Fibroblast of skin of back (primary cell): Measurements from ENCODE around the gene NASP. TPM values are rescaled to one million over a fixed set of nuclear protein-coding genes. Genes with fewer than 3 reads are reported as not detected.
A peak's percentile ranks its signal among the peaks of the same experiment; 100 is the strongest.

Experiments
- DNase-seq: peaks from one replicate; pipeline ENCODE4 v3.0.0-alpha.2; 2013
- polyA plus RNA-seq, 2 experiments: library from polyadenylated mRNA; unstranded; fragments of 120-200 nt; gene quantifications; one replicate each; pipeline ENCODE4 v1.2.1, GENCODE V29; 2013; ENCODE audit not compliant: insufficient read length in 2 of 2

The NASP gene, protein sequence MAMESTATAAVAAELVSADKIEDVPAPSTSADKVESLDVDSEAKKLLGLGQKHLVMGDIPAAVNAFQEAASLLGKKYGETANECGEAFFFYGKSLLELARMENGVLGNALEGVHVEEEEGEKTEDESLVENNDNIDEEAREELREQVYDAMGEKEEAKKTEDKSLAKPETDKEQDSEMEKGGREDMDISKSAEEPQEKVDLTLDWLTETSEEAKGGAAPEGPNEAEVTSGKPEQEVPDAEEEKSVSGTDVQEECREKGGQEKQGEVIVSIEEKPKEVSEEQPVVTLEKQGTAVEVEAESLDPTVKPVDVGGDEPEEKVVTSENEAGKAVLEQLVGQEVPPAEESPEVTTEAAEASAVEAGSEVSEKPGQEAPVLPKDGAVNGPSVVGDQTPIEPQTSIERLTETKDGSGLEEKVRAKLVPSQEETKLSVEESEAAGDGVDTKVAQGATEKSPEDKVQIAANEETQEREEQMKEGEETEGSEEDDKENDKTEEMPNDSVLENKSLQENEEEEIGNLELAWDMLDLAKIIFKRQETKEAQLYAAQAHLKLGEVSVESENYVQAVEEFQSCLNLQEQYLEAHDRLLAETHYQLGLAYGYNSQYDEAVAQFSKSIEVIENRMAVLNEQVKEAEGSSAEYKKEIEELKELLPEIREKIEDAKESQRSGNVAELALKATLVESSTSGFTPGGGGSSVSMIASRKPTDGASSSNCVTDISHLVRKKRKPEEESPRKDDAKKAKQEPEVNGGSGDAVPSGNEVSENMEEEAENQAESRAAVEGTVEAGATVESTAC
- 153 TPM for polyA plus RNA-seq (2013, experiment 1 of 2; ENCODE audit: insufficient read length)
- 49.3 TPM for polyA plus RNA-seq (2013, experiment 2 of 2; ENCODE audit: insufficient read length)

DNA sequence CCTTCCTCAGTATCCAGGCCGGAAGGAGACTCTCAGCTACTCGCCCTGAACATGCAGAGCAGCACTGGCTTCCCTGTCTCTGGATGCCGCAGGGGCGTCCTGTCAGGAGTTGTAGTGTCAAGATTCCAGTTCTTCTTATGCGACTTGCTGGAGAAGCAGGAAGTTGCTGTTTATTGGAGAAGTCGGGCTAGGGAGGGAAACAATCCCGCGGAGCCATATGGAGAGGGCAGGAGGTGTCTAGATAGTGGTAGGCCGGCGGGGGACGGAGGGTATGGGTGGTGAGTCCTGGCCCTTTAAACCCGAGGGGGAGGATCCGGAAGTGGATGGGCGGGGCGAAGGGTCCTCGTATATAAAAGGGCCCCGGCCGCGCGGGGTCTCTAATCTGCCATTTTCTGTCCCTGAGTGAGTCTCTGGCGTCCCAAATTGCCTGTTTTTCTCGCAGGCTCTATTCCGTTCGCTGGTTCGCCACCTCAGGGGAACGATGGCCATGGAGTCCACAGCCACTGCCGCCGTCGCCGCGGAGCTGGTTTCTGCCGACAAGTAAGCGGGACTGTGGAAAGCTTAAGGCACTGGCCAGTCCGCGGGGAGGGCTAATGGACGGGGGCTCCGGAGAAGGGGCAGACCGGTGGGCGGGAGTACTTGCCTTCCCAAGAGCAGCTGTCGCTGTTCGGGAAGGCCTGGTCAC, at the start of gene NASP:
TSS of gene NASP (plus strand) at position 376 of the 685 bp plus-strand sequence. CDS start at position 482, 106 bp downstream.
- DNase-seq, result peak; percentile 82

DNA sequence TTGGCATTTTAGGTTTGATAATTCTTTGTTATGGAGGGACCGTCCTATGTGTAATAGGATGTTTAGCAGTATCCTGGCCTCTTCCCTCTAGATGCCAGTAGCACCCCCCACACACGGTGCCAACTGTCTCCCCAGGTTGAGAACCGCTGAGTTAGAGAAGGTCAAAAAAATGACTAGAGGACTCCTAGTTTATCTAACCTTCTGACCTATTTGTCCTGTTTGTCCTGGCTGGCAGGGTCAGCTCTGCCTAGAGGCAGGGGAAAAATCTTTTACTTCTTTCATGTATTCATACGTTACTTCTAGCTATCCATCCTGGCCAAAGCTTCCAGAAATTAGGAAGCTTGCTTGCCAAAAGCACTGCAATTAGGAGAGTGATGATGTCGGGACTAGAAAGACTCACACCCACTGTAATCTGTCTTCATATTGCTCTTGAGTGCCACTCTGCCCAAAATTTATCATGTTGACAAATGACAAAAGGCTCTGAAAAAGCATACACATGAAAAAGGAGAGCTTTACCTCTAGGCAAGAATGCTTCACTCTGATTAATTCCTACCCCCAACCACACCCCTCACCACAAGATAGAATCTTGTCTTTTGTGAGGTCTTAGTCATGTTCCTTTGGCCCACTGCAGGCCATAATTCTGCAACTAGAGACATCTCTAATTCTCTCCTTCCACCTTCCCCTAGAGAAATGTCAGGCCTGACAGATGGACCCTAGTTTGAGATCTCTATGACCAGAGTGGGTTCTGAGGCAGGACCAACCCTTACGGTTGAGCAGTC, 47.7 kb upstream of the NASP start:
- no peak for DNase-seq

- DNase-seq, result no peak
Observed at GRCh38 chr1:45536886-45537285, 47.0 kb upstream of the NASP start.

DNA sequence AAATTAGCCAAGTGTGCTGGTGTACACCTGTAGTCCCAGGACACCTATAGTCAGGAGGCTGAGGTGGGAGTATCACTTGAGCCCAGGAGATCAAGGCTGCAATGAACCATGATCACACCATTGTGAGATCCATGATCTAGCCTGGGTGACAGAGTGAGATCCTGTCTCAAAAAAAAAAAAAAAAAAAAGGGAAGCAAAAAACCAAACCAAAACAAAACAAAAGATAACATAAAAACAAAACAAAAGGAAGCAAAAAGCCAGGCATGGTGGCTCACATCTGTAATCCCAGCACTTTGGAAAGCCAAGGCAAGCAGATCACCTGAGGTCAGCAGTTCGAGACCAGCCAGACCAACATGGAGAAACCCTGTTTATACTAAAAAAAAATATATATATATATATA, 42.6 kb upstream of the NASP start:
- DNase-seq, result no peak

DNA sequence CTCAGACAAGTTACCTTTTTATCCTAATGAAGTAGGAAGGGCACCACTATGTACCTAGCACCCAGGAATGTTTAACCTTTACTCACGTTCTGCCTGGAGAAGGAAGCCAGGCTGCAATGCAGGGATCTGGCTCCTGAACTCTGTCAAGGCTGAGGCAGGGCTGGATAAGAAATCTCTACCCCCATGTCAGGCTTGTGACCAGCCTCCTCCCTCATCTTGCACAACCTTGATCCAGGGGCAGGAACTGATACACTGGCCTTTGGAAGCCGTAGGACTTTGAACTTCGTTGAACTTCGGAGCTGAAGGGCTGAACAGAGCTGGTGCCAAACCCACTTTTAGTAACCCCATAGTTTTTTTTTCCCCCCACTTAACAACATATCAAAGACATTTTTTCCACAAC, 41.2 kb upstream of the NASP start:
- DNase-seq, result no peak

DNA sequence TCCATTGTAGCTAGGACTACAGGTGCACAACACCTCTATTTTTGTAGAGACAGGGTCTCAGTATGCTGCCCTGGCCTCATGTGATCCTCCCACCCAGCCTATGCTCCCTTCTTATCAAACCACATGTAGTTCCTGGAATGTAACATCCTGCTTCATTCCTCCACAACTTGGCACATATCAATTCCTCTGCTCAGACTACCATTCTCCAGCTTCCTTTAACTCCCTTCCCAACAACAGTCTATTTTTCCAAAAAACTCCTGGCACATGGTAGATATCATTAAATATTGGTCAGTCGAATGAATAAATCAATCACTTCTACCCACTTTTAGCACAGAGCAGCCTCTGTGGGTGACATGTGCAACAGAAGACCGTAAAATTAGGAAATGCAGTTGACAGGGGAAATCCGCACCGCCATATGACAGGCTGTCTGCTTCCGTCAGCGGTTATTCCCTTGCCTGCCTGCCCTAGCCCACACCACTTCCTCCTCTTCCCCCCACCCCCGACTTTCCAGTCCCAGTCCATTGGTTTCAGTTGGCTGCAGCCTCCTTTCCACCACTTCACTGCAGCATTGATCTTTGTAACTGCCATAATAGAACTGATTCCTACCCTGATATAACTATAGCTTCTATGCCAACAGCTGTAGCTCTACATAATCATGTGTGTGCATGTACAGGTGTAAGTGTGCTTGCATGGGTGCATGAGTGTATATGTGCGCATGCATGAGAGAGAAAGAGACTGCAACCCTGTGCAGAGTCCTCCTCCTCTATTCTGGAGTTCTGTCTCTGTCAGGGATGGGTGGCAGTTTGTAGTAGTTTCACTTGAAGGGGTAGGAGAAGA, 40.0 kb upstream of the NASP start:
- DNase-seq, result no peak

DNA sequence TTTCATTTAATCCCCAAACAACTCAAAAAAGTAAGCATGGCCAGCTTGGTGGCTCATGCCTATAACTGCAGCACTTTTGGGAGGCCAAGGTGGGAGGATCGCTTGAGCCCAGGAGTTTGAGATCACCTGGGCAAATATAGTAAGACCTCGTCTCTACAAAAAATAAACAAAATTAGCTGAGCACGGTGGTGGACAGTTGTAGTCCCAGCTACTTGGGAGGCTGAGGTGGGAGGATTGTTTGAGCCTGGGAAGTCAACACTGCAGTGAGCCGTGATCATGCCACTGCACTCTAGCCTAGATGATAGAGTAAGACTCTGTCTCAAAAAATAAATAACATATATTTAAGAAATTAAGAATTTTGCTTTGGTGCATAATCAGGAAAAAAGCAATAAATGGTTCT, 39.3 kb upstream of the NASP start:
- no peak for DNase-seq

- no peak for DNase-seq
Observed at GRCh38 chr1:45545019-45545493, 38.8 kb upstream of the NASP start.

GRCh38 chr1:45545553-45546310, 38.1 kb upstream of the NASP start:
- no peak for DNase-seq

GRCh38 chr1:45550401-45551351, 33.2 kb upstream of the NASP start, which contains the start of gene AKR1A1:
AKR1A1 (plus strand) TSS chr1:45550826; CDS start chr1:45561795, 10,969 bp downstream.
- DNase-seq, result peak; percentile 85

DNA sequence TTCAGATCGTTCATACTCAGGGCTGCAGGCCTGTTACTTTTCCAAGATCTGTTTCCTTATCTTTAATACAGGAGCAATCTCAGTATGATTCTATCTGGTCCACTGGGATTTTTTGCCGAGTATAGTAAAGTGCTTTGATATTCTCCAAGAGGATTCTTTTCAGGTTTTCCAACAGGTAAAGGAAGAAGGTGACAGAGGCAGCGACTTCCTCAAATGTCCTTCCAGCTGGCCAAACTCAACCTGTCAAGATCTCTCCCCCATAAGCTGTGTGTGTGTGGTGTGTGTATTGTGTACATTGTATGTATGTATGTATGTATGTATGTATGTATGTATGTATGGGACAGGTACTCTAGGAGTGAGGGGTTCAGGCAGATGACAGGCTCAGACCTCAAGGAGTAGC, 32.2 kb upstream of the NASP start:
- no peak for DNase-seq

DNA sequence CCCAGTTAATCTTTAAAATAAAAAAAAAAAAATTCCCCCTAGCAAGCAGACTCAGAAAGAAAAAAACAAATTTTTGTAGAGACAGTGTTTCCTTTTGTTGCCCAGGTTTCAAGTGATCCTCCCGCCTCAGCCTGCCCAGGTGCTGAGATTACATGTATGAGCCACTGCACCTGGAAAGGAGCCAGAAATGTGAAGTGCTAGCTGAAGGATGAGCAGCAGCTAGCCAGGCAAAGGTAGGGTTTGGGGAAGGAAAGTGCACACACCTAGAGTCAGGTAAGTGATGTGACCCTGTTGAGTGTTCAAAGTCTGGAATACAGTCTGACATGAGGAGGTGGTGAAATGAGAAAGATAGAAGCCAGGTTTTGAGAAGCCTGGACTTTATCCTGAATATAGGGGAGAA, 31.5 kb upstream of the NASP start:
- DNase-seq, result no peak

DNA sequence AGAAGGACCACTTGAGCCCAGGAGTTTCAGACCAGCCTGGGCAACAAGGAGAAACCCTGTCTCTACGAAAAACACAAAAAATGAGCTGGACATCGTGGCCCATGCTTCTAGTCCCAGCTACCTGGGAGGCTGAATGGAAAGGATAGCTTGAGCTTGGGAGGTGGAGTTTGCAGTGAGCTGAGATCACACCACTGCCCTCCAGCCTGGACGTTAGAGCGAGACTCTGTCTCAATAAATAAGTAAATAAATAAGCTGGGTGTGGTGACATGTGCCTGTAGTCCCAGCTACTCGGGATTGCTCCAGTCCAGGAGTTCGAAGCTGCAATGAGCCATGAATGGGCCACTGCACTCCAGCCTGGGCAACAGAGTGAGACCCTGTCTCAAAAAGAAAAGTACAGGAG, 29.6 kb upstream of the NASP start:
- no peak for DNase-seq

DNA sequence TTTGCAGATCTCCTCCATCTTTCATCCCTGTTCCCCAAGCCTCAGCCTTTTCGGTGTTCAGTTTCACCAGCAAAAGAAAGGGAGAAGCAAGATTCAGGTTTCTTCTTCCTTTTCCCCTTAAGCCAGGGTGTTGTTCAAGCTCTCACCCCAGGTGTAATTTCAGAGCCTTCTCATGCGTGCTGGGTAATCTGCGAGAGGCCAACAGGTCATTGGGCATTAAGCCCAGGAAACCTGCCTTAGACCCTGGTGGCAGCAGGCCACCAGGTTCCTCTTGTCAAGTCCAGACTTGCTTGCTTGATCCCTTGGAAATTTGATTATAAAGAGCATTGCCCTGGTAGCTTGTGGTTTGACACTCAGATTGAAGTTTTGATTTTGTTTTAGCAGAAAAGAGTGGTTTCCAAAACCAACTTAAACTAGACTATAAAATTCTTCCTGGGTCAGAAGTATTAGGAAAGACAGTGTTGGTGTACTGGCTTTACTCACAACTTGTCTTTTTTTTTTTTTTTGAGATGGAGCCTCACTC, 26.4 kb upstream of the NASP start:
- no peak for DNase-seq

GRCh38 chr1:45563843-45564242, 20.0 kb upstream of the NASP start:
- no peak for DNase-seq

GRCh38 chr1:45566722-45567121, 17.1 kb upstream of the NASP start:
- no peak for DNase-seq

- no peak for DNase-seq
Observed at GRCh38 chr1:45567911-45568310, 15.9 kb upstream of the NASP start.

DNA sequence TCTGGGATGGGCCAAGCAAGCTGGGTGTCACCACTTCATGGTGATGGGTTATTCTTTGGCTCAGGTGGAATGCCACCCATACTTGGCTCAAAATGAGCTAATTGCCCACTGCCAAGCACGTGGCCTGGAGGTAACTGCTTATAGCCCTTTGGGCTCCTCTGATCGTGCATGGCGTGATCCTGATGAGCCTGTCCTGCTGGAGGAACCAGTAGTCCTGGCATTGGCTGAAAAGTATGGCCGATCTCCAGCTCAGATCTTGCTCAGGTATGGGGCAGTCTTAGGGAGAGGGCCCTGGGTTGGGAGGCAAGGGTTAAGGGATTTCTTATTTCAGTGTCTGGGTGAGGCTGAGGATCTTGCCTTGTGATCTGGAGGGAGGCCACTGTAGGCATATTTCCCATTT, 15.4 kb upstream of the NASP start:
- no peak for DNase-seq

GRCh38 chr1:45569571-45569961, 14.3 kb upstream of the NASP start:
- DNase-seq, result no peak
